GM12878 (cell line): Measurements from ENCODE around the gene VPS39. TPM values are rescaled to one million over a fixed set of nuclear protein-coding genes. Genes with fewer than 3 reads are reported as not detected.

Source experiments
- ATAC-seq: fragments of 200-7000 bp; cut with Tn5 transposase; 3 replicates; pipeline ENCODE4 v1.9.1; 2020; ENCODE audit warnings: mild to moderate bottlenecking, moderate library complexity
- BruUV-seq: library from RNA; stranded (reverse); fragments of 400-500 nt; replicated peaks from 2 replicates; lab custom pipeline; 2021; lab: Mats Ljungman, UMichigan
- CTCF ChIA-PET: fragments of 300-600 bp; sonication (Branson Sonifier 250); formaldehyde crosslinking; extraction: SDS; loops from one replicate; lab custom pipeline; 2021; ENCODE audit warnings: inconsistent platforms; lab: Yijun Ruan, JAX
- POLR2A ChIA-PET: fragments of 350-600 bp; formaldehyde crosslinking; extraction: SDS; loops from one replicate; lab custom pipeline; 2021; ENCODE audit warnings: inconsistent platforms; lab: Charles Lee
- RAD21 ChIA-PET: fragments of 300-600 bp; sonication (Branson Sonifier 250); formaldehyde crosslinking; loops from one replicate; lab custom pipeline; 2023; ENCODE audit warnings: antibody characterized with exemption; ENCODE audit not compliant: unreplicated experiment; lab: Charles Lee
- SMC1A ChIA-PET: fragments of 300-600 bp; sonication (Branson Sonifier 250); formaldehyde crosslinking; loops from one replicate; lab custom pipeline; 2023; ENCODE audit not compliant: unreplicated experiment, uncharacterized antibody; lab: Charles Lee
- DNase-seq: peaks from one replicate; pipeline ENCODE4 v3.0.0-alpha.2; 2011; ENCODE audit warnings: low read depth, low spot score
- FAIRE-seq: peaks from 3 replicates; lab custom pipeline; 2011; peaks lifted over from hg19 to GRCh38; lab: Jason Lieb, UNC
- H2AFZ ChIP-seq: 2 replicates; pipeline ENCODE4 v1.6.0; 2011; ENCODE audit warnings: low read depth, low read length, control low read depth; ENCODE audit not compliant: control insufficient read depth
- H3K27ac ChIP-seq: 2 replicates; pipeline ENCODE4 v1.5.1; 2011; ENCODE audit warnings: control low read depth; ENCODE audit not compliant: control insufficient read depth, insufficient read depth
- H3K27me3 ChIP-seq, 2 experiments: replicated peaks in 1 of 2; 2 replicates each; pipeline versions ENCODE4 v1.6.0 to v1.6.1; 2011; ENCODE audit warnings: low read length in 1 of 2; ENCODE audit not compliant: control insufficient read depth in 2 of 2, insufficient read depth in 2 of 2
- H3K36me3 ChIP-seq, 2 experiments: 2 replicates each; pipeline ENCODE4 v1.5.1; 2011; ENCODE audit warnings: low read length in 1 of 2; ENCODE audit not compliant: control insufficient read depth in 2 of 2, insufficient read depth in 2 of 2
- H3K4me1 ChIP-seq: 2 replicates; pipeline ENCODE4 v1.6.1; 2011; ENCODE audit warnings: mild to moderate bottlenecking, low read length, moderate library complexity, mixed read lengths; ENCODE audit not compliant: control insufficient read depth, insufficient read depth
- H3K4me2 ChIP-seq: 2 replicates; pipeline ENCODE4 v1.6.0; 2011; ENCODE audit warnings: control low read depth; ENCODE audit not compliant: control insufficient read depth, insufficient read depth
- H3K4me3 ChIP-seq: fragments of 200-600 bp; sonication (generic); 2 replicates; pipeline ENCODE4 v1.5.1; 2016
- H3K79me2 ChIP-seq: 2 replicates; pipeline ENCODE4 v1.6.0; 2011; ENCODE audit warnings: low read length; ENCODE audit not compliant: control insufficient read depth, insufficient read depth
- H3K9ac ChIP-seq: 2 replicates; pipeline ENCODE4 v1.8.0; 2011; ENCODE audit warnings: low read length, control low read depth, mixed read lengths; ENCODE audit not compliant: control insufficient read depth, insufficient read depth
- H3K9me3 ChIP-seq: replicated peaks from 3 replicates; pipeline ENCODE4 v1.5.1; 2011; ENCODE audit warnings: mild to moderate bottlenecking, low read length; ENCODE audit not compliant: control insufficient read depth, insufficient read depth
- H4K20me1 ChIP-seq: 2 replicates; pipeline ENCODE4 v1.6.0; 2011; ENCODE audit not compliant: control insufficient read depth, insufficient read depth
- BCL11A ChIP-seq: IDR thresholded peaks from 2 replicates; pipeline ENCODE4 v1.6.1; 2011; ENCODE audit warnings: low read depth, low read length
- STAT1 ChIP-seq: fragments of 450-650 bp; conservative IDR thresholded peaks from 2 replicates; pipeline ENCODE4 v1.6.1; 2014; ENCODE audit warnings: antibody characterized with exemption, mild to moderate bottlenecking
- WRNIP1 ChIP-seq: IDR thresholded peaks from 2 replicates; pipeline ENCODE4 v1.6.1; 2011; ENCODE audit warnings: low read depth, low read length, improper control_type of control experiment, borderline replicate concordance
- WGBS: methylation state at CpG from one replicate; pipeline ENCODE4 v1.1.6; 2016; ENCODE audit warnings: low lambda C conversion rate; ENCODE audit not compliant: insufficient replicate concordance, insufficient coverage; ENCODE audit errors: missing lambda C conversion rate; 5-methylcytosine and 5-hydroxymethylcytosine counted together
- in situ Hi-C: fragments of 300-500 bp; cut with MboI; formaldehyde crosslinking; loops from 9 replicates; pipeline ENCODE4 v1.14.3; 2018; ENCODE audit warnings: mixed read lengths
- intact Hi-C: fragments of 100-400 bp; cut with micrococcal nuclease; formaldehyde crosslinking; loops from one replicate; pipeline ENCODE4 v1.14.2; 2022; ENCODE audit not compliant: unreplicated experiment
- polyA plus RNA-seq, 11 experiments: library from polyadenylated mRNA; depleted of rRNA in 4 of 11; unstranded in 6 of 11; stranded (reverse) in 5 of 11; fragments of >200 nt; fragmentation: Nextera tagmentation in 4 of 11; fragmentation: Illumina TruSeq in 1 of 11; extraction: Ambion mirVana in 4 of 11; extraction: Trizol in 1 of 11; gene quantifications; 1 replicate in 1 of 11; 2 replicates in 10 of 11; pipeline versions ENCODE4 v1.2.1 to v1.2.3, GENCODE V29; 2011 to 2016; ENCODE audit warnings: inconsistent platforms in 2 of 11, missing spikeins in 2 of 11, low read depth in 1 of 11
- total RNA-seq, 4 experiments: library from RNA; depleted of rRNA in 3 of 4; stranded (reverse); fragments of >200 nt in 3 of 4; fragmentation: Illumina TruSeq in 1 of 4; extraction: Trizol in 1 of 4; gene quantifications; 2 replicates each; pipeline versions ENCODE4 v1.2.1 to v1.2.3, GENCODE V29; 2013 to 2021
- TF ChIP-seq, protein P1 (sequence below): fragments of 450-650 bp; formaldehyde crosslinking; IDR thresholded peaks from 2 replicates; pipeline ENCODE4 v1.4.0; 2020; ENCODE audit warnings: mild to moderate bottlenecking, moderate library complexity
- TF ChIP-seq, protein P2 (sequence below): fragments of 450-650 bp; IDR thresholded peaks from 2 replicates; pipeline ENCODE4 v1.6.1; 2018; ENCODE audit warnings: mild to moderate bottlenecking, low read depth, moderate library complexity; ENCODE audit not compliant: partially characterized antibody
- TF ChIP-seq, protein P3 (sequence below): IDR thresholded peaks from 2 replicates; pipeline ENCODE4 v1.6.1; 2012; ENCODE audit warnings: low read depth, low read length, improper control_type of control experiment

Gene VPS39
- total and polyA plus RNA-seq, 10 of the 15 experiments (the other 5 are each of a cell fraction or from before 2014, with no cell fraction given) = 4.9 to 50.0 (median 36.2) TPM

GRCh38 chr15:42228036-42228435, 19.9 kb upstream of the VPS39 start:
- H3K27ac ChIP-seq = no peak overlapping the region
- FAIRE-seq (no peak), DNase-seq (no peak), ATAC-seq (no peak)
- CTCF ChIA-PET = interaction anchor here (0.6 to 1.4 kb wide), 6 partner anchors 8 to 997 kb away, joined by 3 to 5 read pairs (median 3); no protein-coding TSS in a partner anchor
- no peaks in the 10 kb centered on the region for H3K4me1 ChIP-seq
- no TSS peak for BruUV-seq
- 48% methylated on average over 1 of the region's 1 CpG for WGBS
- no peaks in the 10 kb centered on the region for H3K27me3 ChIP-seq
- no peaks in the 10 kb centered on the region for H3K79me2 ChIP-seq
- TF ChIP-seq, protein P1, sequence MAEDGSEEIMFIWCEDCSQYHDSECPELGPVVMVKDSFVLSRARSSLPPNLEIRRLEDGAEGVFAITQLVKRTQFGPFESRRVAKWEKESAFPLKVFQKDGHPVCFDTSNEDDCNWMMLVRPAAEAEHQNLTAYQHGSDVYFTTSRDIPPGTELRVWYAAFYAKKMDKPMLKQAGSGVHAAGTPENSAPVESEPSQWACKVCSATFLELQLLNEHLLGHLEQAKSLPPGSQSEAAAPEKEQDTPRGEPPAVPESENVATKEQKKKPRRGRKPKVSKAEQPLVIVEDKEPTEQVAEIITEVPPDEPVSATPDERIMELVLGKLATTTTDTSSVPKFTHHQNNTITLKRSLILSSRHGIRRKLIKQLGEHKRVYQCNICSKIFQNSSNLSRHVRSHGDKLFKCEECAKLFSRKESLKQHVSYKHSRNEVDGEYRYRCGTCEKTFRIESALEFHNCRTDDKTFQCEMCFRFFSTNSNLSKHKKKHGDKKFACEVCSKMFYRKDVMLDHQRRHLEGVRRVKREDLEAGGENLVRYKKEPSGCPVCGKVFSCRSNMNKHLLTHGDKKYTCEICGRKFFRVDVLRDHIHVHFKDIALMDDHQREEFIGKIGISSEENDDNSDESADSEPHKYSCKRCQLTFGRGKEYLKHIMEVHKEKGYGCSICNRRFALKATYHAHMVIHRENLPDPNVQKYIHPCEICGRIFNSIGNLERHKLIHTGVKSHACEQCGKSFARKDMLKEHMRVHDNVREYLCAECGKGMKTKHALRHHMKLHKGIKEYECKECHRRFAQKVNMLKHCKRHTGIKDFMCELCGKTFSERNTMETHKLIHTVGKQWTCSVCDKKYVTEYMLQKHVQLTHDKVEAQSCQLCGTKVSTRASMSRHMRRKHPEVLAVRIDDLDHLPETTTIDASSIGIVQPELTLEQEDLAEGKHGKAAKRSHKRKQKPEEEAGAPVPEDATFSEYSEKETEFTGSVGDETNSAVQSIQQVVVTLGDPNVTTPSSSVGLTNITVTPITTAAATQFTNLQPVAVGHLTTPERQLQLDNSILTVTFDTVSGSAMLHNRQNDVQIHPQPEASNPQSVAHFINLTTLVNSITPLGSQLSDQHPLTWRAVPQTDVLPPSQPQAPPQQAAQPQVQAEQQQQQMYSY = no peak
- TF ChIP-seq, protein P2, sequence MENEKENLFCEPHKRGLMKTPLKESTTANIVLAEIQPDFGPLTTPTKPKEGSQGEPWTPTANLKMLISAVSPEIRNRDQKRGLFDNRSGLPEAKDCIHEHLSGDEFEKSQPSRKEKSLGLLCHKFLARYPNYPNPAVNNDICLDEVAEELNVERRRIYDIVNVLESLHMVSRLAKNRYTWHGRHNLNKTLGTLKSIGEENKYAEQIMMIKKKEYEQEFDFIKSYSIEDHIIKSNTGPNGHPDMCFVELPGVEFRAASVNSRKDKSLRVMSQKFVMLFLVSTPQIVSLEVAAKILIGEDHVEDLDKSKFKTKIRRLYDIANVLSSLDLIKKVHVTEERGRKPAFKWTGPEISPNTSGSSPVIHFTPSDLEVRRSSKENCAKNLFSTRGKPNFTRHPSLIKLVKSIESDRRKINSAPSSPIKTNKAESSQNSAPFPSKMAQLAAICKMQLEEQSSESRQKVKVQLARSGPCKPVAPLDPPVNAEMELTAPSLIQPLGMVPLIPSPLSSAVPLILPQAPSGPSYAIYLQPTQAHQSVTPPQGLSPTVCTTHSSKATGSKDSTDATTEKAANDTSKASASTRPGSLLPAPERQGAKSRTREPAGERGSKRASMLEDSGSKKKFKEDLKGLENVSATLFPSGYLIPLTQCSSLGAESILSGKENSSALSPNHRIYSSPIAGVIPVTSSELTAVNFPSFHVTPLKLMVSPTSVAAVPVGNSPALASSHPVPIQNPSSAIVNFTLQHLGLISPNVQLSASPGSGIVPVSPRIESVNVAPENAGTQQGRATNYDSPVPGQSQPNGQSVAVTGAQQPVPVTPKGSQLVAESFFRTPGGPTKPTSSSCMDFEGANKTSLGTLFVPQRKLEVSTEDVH = no peak
- TF ChIP-seq STAT1 (no peak), WRNIP1 (no peak), BCL11A (no peak)
- TF ChIP-seq, protein P3, sequence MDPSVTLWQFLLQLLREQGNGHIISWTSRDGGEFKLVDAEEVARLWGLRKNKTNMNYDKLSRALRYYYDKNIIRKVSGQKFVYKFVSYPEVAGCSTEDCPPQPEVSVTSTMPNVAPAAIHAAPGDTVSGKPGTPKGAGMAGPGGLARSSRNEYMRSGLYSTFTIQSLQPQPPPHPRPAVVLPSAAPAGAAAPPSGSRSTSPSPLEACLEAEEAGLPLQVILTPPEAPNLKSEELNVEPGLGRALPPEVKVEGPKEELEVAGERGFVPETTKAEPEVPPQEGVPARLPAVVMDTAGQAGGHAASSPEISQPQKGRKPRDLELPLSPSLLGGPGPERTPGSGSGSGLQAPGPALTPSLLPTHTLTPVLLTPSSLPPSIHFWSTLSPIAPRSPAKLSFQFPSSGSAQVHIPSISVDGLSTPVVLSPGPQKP = no peak
- no peak overlapping the region for H3K4me2 ChIP-seq
- intact Hi-C loops (no loop called here), in situ Hi-C loops (no loop called here)
- POLR2A ChIA-PET = no interaction called here
- no peak overlapping the region for H3K4me3 ChIP-seq
- SMC1A ChIA-PET = interaction anchor here (0.9 to 1.8 kb wide), 4 partner anchors 8 to 320 kb away, joined by 3 to 6 read pairs (median 5); partner anchors contain the start of genes HAUS2, LRRC57 and VPS39
- H2AFZ ChIP-seq = no peak overlapping the region
- H3K9me3 ChIP-seq = no peaks in the 10 kb centered on the region
- no peaks in the 10 kb centered on the region for H4K20me1 ChIP-seq
- no peak overlapping the region for H3K9ac ChIP-seq
- RAD21 ChIA-PET = interaction anchor here (0.8 to 1.0 kb wide), 2 partner anchors 8 to 20 kb away, joined by 3 to 5 read pairs; partner anchors contain the start of gene VPS39
- peaks cover 0 to 4% of the 10 kb centered on the region in 2 experiments; a peak in 3 of 4 replicates for H3K36me3 ChIP-seq
